OCI-LY7 (cell line): ENCODE results near the gene GPR139.

Experiments
- EZH2phosphoT487 ChIP-seq: fragments of 200-600 bp; sonication (generic); IDR thresholded peaks from 2 replicates; pipeline ENCODE4 v1.6.1; 2018; ENCODE audit warnings: low read depth, borderline replicate concordance, mild to moderate bottlenecking, mixed run types, antibody characterized with exemption, low read length, moderate library complexity, mixed read lengths
- TF ChIP-seq, protein P1 (sequence below): fragments of 200-600 bp; sonication (generic); conservative IDR thresholded peaks from 2 replicates; pipeline ENCODE4 v1.5.1; 2014; ENCODE audit warnings: mild to moderate bottlenecking, antibody characterized with exemption, low read length, moderate library complexity, mixed read lengths

DNA sequence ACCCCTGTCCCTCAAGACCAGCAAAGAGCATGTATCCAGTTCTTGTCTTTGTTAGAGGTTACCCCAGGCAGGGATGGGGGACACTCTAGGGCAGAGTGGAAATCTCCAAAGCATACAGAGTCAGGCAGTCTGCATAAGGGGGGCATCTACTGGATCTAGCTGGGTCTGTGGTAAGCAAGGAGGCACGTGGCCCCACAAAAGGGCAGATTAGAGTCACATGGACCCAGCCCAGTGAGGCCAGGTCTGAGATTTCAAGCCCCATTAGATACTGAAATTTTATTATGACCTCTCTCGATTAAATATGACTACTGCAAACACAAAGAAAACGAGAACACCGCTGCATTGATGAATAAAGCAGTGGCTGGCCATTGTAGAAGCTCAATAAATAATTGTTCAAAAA, 1.6 kb upstream of the GPR139 start:
- TF ChIP-seq, protein P1, sequence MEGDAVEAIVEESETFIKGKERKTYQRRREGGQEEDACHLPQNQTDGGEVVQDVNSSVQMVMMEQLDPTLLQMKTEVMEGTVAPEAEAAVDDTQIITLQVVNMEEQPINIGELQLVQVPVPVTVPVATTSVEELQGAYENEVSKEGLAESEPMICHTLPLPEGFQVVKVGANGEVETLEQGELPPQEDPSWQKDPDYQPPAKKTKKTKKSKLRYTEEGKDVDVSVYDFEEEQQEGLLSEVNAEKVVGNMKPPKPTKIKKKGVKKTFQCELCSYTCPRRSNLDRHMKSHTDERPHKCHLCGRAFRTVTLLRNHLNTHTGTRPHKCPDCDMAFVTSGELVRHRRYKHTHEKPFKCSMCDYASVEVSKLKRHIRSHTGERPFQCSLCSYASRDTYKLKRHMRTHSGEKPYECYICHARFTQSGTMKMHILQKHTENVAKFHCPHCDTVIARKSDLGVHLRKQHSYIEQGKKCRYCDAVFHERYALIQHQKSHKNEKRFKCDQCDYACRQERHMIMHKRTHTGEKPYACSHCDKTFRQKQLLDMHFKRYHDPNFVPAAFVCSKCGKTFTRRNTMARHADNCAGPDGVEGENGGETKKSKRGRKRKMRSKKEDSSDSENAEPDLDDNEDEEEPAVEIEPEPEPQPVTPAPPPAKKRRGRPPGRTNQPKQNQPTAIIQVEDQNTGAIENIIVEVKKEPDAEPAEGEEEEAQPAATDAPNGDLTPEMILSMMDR: no peak
- no peak for TF ChIP-seq EZH2phosphoT487
